Kidney (tissue), 14 donors: ENCODE results near the gene PLEKHH1. TPM values are rescaled to one million over a fixed set of nuclear protein-coding genes. Genes with fewer than 3 reads are reported as not detected.

Experiments used
- DNase-seq, 5 donors: peaks; one replicate each; pipeline ENCODE4 v3.0.0-alpha.2; 2013 to 2020
- FAIRE-seq: peaks from 2 replicates; lab custom pipeline; 2012; peaks lifted over from hg19 to GRCh38; lab: Jason Lieb, UNC
- H3K27ac ChIP-seq, 2 donors: one replicate each; pipeline ENCODE4 v1.7.0; 2013; ENCODE audit warnings: low read depth in 2 of 2, low read length in 2 of 2, inconsistent platforms in 1 of 2
- H3K27me3 ChIP-seq: one replicate; pipeline ENCODE4 v1.7.1; 2013; ENCODE audit warnings: low read length, inconsistent platforms; ENCODE audit not compliant: control insufficient read depth, insufficient read depth
- H3K36me3 ChIP-seq, 3 donors: one replicate each; pipeline versions ENCODE4 v1.7.0 to v1.7.1; 2013; ENCODE audit warnings: low read length in 3 of 3, control low read depth in 1 of 3, inconsistent platforms in 1 of 3; ENCODE audit not compliant: insufficient read depth in 3 of 3, control insufficient read depth in 2 of 3
- H3K4me1 ChIP-seq, 3 donors: one replicate each; pipeline versions ENCODE4 v1.7.0 to v1.7.1; 2013; ENCODE audit warnings: low read length in 3 of 3, inconsistent platforms in 1 of 3, low read depth in 1 of 3; ENCODE audit not compliant: control insufficient read depth in 2 of 3, insufficient read depth in 2 of 3
- H3K4me3 ChIP-seq, 3 donors: one replicate each; pipeline versions ENCODE4 v1.7.0 to v1.8.1; 2013; ENCODE audit warnings: low read length in 3 of 3, control low read depth in 1 of 3, inconsistent platforms in 1 of 3
- H3K9ac ChIP-seq, 3 donors: one replicate each; pipeline versions ENCODE4 v1.7.0 to v1.7.1; 2013; ENCODE audit warnings: low read length in 3 of 3, control low read depth in 1 of 3, inconsistent platforms in 1 of 3
- H3K9me3 ChIP-seq, 3 donors: one replicate each; pipeline versions ENCODE4 v1.7.0 to v1.7.1; 2013; ENCODE audit warnings: low read length in 3 of 3, control low read depth in 1 of 3, inconsistent platforms in 1 of 3; ENCODE audit not compliant: control insufficient read depth in 2 of 3, insufficient read depth in 1 of 3
- intact Hi-C: fragments of 100-400 bp; cut with DNase I; formaldehyde crosslinking; loops from one replicate; pipeline ENCODE4 v1.11.1; 2022
- polyA plus RNA-seq: library from polyadenylated mRNA; stranded (reverse); fragments of 350-450 nt; fragmentation: Illumina TruSeq; extraction: RNeasy Lipid Tissue Mini Kit (QIAGEN cat#74804); gene quantifications from one replicate; pipeline ENCODE4 v1.2.3, GENCODE V29; 2014; ENCODE audit warnings: low read depth, low replicate concordance; ENCODE audit not compliant: insufficient read depth
- total RNA-seq: library from RNA; stranded (reverse); fragmentation: NEBNext Ultra II Directional; extraction: Animal tissue kit (Norgen Biotek cat#: 25700); gene quantifications from one replicate; pipeline ENCODE4 v1.2.1, GENCODE V29; 2021
- TF ChIP-seq, protein P1 (sequence below): IDR thresholded peaks from 3 replicates; pipeline ENCODE4 v1.5.1; 2012; ENCODE audit warnings: mild to moderate bottlenecking, moderate library complexity, borderline replicate concordance; ENCODE audit not compliant: insufficient read depth; ENCODE audit errors: extremely low read depth
- donor health status: control.
- donor health status: control.
- donor health status: control.
- donor health status: control.
- donor health status: control.
- donor health status: DM: yes; HTN: yes; CAD: no.
- donor health status: Normal renal cell carcinoma (clear cell type).

The PLEKHH1 gene
- total and polyA plus RNA-seq, 2 donors from 2014 or later, result 9.1 to 26.2 TPM

DNA sequence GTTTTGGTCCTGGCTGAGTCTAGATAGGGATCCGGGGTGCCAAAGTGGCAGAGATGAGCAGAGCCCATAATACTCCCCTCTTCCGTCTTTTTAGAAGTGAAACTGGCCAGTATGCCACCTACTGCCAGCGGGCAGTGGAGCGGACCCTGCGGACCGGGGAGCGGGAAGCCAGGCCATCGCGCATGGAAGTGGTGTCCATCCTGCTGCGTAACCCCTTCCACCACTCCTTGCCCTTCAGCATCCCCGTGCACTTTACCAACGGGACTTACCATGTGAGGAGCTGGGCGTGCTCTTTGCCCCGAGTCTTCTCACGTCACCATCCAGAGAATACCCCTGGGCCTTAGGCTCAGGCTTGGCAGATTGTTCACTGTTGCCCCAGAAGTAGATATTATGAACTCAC lies 46.0 kb downstream of the PLEKHH1 start:
- intact Hi-C loops, result no loop called here
- no peak overlapping the region for H3K4me3 ChIP-seq
- peaks cover 0 to 27% (median 19%) of the 10 kb centered on the region in 3 donors for H3K4me1 ChIP-seq
- no peak overlapping the region for H3K9ac ChIP-seq
- DNase-seq, result no peak
- FAIRE-seq, result no peak
- TF ChIP-seq, protein P1, sequence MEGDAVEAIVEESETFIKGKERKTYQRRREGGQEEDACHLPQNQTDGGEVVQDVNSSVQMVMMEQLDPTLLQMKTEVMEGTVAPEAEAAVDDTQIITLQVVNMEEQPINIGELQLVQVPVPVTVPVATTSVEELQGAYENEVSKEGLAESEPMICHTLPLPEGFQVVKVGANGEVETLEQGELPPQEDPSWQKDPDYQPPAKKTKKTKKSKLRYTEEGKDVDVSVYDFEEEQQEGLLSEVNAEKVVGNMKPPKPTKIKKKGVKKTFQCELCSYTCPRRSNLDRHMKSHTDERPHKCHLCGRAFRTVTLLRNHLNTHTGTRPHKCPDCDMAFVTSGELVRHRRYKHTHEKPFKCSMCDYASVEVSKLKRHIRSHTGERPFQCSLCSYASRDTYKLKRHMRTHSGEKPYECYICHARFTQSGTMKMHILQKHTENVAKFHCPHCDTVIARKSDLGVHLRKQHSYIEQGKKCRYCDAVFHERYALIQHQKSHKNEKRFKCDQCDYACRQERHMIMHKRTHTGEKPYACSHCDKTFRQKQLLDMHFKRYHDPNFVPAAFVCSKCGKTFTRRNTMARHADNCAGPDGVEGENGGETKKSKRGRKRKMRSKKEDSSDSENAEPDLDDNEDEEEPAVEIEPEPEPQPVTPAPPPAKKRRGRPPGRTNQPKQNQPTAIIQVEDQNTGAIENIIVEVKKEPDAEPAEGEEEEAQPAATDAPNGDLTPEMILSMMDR, result no peak
- no peak overlapping the region for H3K27ac ChIP-seq
- no peaks in the 10 kb centered on the region for H3K9me3 ChIP-seq
- peaks cover 0 to 5% (median 0%) of the 10 kb centered on the region in 3 donors for H3K36me3 ChIP-seq
- no peaks in the 10 kb centered on the region for H3K27me3 ChIP-seq

GRCh38 chr14:67579636-67580035 lies 46.5 kb downstream of the PLEKHH1 start:
- intact Hi-C loops, result loop anchor here (10.0 kb wide), 1 partner anchor 125 kb away; the partner anchor contains the start of gene RDH12
- TF ChIP-seq, protein P1, result no peak
- no peak overlapping the region for H3K27ac ChIP-seq
- no peak overlapping the region for H3K9ac ChIP-seq
- FAIRE-seq, result no peak
- H3K4me1 ChIP-seq, result peaks cover 0 to 27% (median 19%) of the 10 kb centered on the region in 3 donors
- no peaks in the 10 kb centered on the region for H3K9me3 ChIP-seq
- peaks cover 0 to 5% (median 0%) of the 10 kb centered on the region in 3 donors for H3K36me3 ChIP-seq
- no peak for DNase-seq
- no peak overlapping the region for H3K4me3 ChIP-seq
- no peaks in the 10 kb centered on the region for H3K27me3 ChIP-seq

GRCh38 chr14:67580336-67581171 lies 47.5 kb downstream of the PLEKHH1 start:
- Histone ChIP-seq H3K4me1 (peaks cover 0 to 27% (median 19%) of the 10 kb centered on the region in 3 donors), H3K27me3 (no peaks in the 10 kb centered on the region), H3K9ac (no peak overlapping the region), H3K36me3 (peaks cover 0 to 7% (median 1%) of the 10 kb centered on the region in 3 donors), H3K4me3 (no peak overlapping the region), H3K27ac (no peak overlapping the region), H3K9me3 (no peaks in the 10 kb centered on the region)
- TF ChIP-seq, protein P1, result no peak
- FAIRE-seq, result no peak
- intact Hi-C loops, result loop anchor here (10.0 kb wide), 1 partner anchor 124 kb away; the partner anchor contains the start of gene RDH12
- DNase-seq, result peak in 1 of 5 donors; percentile 5
